GM18502 (cell line): Measurements from ENCODE around the gene TSPAN4.
A peak's percentile ranks its signal among the peaks of the same experiment; 100 is the strongest.

Experiments used
- ATAC-seq: cut with Tn5 transposase; IDR thresholded peaks from one replicate; pipeline ENCODE4 v1.9.1; 2021; ENCODE audit warnings: mild to moderate bottlenecking; ENCODE audit not compliant: unreplicated experiment, poor library complexity

Gene TSPAN4

DNA sequence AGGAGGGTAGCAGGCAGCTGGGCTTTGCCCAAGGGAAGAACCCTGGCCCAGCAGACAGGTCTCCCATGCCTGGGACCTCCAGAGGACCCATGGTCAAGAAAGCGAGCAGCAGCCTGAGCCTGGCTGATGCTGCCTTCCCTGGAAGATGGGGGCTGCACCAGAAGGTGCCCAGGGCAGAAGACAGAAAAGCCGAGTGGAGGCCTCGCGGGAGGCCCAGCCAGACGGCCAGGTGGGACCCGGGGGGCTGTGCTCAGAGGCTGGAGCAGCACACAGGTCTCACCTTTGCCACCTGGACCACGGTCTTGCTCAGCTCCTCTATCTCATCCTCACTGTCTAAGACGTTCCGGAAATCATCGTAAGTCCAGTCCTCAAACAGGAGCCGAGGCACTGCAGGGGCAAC is 57.1 kb downstream of the TSPAN4 start:
- no peak for ATAC-seq

DNA sequence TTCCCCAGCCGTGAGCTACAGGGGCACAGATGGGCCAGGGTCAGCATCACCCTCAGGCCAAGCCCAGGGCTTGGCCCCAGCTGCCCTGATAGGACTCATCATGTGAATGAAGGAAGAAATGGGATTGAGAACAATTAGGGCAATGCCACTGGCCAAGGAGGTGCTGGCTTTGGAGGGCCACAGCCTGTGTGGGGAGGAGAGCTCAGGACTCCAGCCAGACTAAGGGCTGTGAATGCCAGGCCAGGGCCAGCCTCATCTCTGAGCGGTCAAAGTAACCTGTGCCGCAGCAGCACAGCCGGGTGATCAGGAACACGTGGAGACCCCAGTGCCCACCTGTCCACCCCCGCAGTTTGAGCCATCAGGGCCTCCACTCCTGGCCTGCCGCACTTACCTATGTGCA is 57.9 kb downstream of the TSPAN4 start:
- no peak for ATAC-seq

DNA sequence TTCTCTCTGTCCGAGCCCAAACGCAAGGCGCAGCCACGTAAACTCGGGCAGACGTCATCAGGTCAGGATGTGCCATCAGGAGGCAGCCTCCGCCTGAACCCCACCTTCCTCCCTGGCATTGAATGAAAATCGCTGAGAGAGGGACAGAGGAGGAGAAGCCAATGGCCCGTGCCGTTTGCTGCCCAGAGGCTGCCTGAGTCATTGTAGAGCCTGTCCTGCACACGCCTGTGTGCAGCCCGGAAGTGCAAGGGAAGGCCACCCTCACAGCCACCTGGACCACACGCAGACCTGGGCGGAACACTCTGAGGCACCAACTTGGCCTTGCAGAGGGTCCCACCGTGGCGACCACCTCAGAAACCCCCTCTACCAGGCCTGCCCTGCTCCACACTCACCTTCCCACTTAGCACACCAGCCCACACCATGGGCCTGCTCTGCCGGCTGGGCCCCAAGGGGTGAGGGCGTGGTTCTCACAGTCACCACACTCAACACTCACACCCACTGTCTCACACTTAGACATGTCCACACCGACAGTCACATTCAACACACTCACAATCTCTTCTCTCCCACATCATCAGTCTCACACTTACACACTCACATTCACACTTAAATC is 58.9 kb downstream of the TSPAN4 start:
- ATAC-seq, result no peak

DNA sequence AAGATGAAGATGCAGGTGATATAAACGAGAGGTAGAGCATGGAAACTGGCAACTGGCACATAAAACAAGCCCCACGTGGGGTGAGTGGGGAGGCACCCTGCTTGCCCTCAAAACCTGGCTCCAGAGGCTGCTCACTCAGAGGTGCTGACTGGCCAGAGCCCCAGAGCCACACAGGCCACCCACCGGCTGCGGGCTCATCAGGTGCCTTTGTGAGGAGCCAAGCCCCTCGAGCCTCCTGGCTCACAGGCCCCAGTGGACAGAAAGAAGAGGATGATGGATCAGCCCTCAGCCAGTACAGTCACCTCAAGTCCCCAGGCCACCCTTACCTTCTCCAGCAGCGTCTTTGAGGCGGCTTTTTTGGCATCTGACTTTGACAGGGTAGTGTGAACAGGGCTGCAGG is 61.7 kb downstream of the TSPAN4 start:
- ATAC-seq, result no peak

DNA sequence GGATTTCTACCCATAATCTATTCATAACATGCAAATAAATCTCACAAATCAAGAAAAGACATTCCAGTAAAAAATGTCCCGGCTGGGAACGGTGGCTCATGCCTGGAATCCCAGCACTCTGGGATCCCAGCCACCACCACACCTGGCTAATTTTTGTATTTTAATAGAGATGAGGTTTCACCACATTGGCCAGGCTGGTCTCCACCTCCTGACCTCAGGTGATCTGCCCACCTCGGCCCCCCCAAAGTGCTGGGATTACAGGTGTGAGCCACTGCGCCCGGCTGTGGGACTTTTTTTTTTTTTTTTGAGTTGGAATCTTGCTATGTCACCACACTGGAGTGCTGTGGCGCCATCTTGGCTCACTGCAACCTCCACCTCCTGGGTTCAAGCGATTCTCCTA is 63.3 kb downstream of the TSPAN4 start:
- ATAC-seq, result no peak

DNA sequence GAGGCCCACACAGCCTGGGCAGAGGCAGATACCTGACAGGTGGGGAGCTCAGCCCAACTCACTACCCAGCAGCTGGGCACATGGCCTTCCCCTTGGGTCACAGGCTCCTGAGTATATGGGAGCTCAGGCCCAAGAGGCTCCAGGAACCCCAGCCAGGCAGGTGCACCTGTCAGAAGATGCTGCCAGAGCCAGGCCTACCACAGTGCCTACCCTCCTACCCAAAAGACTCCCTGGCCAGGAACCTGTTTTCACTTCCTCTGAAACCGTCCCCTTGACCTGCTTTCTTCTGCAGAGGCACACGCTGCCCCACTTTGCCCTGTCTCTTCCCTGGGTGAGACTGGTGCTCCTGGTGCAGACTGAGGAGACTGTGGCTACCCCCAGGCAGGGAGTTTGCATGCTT is 65.0 kb downstream of the TSPAN4 start:
- no peak for ATAC-seq

DNA sequence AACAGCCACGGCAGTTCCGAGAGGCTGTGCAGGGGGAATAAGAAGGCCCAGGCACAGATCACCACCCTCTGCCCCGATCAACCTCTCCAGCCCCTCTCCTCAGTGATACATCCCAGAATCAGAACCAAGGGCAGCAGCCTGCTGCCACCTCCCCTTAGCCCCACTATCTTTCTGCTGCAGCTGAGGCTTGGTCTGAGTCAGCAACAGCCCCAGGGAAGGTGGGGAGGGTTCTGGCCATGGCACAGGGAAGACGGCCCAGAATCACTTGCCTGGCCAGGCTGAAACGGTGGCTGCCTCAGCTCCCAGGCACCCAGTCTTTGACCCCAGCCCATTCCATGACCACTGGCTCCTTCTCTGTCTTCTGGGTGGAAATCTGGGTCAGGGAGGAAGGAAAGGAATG is 65.6 kb downstream of the TSPAN4 start:
- ATAC-seq, result no peak

DNA sequence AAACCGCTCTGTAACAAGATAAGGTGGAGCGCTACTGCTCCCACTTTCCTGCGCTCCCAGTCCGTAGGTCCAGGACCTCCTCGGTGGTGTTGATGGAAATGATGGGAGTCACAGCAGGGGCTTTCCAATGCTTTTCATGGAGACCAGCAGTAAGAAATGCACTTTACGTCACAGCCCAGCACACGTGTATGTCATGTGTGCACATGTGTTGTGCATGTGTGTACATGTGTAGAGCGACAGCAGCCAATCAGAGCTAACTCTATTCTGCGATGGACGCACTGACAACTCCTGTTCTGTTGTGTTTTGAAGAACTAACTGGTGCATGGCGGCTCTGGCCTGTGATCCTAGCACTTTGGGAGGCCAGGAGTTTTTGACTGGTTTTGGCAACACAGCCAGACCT is 66.8 kb downstream of the TSPAN4 start:
- ATAC-seq, result no peak

DNA sequence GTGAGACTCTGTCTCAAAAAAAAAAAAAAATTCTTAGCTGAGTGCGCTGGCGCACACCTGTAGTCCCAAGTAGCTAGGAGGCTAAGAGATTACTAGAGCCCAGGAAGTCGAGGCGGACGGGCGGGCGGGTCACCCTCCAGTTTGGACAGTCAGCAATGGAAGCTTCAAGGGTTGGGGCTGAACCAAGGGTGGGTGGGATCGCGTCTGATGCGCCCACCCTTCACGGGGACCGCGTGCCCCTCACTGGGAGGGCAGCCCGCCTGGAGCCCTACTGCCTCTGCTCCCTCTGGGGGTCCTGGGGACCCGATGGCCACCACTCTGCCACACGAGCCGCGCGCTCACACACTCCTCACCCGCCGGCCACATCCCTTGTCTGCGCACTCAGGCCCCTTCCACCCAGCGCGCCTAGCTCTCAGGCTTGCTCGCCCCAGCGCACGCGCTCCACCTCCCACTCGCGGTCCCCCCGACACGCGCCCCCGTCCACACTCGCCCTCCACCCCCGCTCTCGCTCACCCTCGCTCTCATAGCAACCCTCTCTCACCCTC is 67.5 kb downstream of the TSPAN4 start:
- ATAC-seq, result peak; percentile 11

DNA sequence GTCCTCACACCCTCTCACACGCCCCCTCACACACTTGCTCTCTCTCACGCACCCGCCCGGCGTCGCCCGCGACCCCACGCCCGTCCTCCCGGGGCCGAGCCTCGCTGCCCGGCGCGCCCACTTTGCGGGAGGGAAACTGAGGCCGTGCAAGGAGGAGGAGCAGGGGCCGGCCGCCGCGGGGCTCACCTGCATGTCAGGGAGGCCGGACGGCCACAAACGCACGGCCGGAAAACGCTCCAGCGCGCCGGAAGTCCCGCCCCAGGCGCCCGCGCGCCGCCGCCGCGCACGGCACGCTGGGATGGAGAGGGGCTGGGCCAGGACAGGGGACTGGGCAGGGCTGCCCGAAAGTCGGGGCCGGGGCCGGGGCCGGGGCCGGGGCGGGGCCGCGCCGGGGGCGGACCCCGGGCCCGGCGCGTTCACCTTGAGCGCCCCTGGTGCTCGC is 68.0 kb downstream of the TSPAN4 start, which contains the start of gene CHID1:
Gene CHID1 (minus strand): TSS at position 222 of the 442 bp plus-strand sequence. CDS start 5,994 bp downstream, outside the sequence.
- ATAC-seq, result peak; percentile 89

DNA sequence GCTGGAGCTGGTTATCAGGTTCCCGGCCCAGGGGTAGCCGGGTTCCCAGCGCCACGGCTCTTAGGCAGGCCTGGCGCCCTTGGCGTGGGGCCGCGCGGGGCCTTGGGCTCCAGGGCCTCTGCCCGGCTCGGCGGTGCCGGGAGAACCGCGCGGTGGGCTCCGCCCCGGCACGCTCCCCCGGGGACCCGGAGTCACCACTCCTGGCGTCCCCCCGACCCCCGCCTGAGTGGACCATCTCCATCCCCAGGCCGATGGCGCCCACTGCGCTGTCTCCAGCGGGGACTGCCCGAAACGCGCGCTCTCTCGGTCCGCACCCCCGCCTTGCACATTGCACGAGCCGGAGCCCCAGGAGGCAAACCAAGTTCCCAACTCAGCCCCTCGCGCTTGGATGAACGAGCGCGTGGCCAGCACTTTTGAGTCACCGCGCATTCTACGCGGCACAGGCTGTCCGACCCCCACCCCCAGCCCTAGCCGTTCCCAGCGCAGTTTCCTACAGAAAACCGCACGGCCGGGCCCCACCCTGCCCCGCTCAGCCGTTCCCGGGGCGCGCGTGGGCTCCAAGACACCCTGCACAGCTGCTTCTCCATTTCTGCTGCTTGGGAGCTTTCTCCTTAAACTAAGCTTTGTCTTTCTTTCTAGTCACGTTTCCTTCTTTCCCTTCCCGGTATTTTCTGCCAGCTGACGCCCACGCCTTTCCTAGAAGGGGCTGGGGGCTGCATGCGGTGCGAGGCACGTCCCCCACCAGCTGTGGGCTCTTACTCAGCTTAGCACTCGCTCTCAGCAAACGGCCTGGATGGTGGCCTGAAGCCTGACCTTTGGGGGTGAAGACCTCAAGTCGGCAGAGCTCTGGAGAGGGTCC is 68.6 kb downstream of the TSPAN4 start:
- ATAC-seq, result peak; percentile 39

DNA sequence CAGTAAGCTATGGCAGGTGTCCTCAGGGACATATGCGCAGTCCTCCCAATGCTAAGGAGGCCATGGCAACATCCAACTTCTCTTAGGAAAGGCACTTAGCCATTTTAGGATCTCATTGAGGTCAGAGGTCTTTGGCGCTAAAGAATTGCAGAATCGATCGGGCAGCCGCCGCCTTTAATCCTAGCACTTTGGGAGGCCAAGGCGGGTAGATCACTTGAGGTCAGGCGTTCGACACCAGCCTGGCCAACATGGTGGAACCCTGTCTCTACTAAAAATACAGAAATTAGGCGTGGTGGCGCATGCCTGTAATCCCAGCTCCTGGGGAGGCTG is 69.2 kb downstream of the TSPAN4 start:
- ATAC-seq, result no peak

DNA sequence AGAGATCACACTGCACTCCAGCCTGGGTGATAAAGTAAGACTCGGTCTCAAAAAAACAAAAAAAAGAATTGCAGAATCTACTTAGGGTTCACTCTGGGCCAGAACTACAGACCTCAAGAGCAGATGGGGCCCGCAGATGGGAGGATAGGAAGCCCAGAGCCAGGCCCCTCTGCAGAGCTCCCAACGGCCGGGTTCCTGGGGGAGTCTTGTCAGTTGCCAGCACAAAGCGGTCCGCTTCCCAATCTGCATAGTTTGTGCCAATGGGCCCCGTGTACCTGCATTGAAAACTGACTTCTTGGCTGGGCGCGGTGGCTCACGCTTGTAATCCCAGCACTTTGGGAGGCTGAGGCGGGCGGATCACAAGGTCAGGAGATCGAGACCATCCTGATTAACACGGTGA is 69.6 kb downstream of the TSPAN4 start:
- no peak for ATAC-seq

DNA sequence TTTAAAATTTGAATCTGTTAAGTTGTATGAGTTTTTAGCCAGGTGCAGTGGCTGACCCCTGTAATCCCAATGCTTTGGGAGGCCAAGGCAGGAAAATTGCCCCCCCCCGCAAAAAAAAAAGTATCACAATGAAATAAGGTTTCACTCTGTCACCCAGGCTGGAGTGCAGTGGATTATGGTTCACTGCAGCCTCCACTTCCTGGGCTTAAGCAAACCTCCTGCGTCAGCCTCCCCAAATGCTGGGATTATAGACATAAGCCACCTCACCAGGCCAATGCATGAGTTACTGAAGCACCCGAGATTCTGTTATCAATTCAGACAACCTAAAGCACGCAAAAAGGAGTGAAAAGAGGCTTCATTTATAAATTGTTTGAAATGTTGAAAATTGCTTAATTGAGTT is 70.4 kb downstream of the TSPAN4 start:
- no peak for ATAC-seq

DNA sequence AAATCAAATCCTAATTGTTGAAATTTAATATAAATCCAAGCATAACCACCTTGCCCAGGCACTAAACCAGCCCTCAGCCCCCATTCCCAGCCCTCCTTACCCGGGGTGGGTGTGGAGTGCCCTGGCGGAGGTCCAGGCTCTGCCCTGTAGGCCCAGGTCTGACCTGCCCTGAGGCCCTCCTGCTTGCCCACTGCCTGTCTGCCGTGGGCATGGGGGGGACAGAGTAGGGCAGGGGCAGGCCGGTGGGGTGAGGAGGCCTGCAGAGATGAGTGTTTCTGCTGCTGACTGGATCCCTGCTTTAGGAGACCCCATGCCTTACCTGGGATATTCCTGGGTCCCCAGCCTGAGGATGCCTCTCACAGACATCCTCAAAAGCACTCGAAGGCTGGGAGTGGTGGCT is 71.6 kb downstream of the TSPAN4 start:
- no peak for ATAC-seq

DNA sequence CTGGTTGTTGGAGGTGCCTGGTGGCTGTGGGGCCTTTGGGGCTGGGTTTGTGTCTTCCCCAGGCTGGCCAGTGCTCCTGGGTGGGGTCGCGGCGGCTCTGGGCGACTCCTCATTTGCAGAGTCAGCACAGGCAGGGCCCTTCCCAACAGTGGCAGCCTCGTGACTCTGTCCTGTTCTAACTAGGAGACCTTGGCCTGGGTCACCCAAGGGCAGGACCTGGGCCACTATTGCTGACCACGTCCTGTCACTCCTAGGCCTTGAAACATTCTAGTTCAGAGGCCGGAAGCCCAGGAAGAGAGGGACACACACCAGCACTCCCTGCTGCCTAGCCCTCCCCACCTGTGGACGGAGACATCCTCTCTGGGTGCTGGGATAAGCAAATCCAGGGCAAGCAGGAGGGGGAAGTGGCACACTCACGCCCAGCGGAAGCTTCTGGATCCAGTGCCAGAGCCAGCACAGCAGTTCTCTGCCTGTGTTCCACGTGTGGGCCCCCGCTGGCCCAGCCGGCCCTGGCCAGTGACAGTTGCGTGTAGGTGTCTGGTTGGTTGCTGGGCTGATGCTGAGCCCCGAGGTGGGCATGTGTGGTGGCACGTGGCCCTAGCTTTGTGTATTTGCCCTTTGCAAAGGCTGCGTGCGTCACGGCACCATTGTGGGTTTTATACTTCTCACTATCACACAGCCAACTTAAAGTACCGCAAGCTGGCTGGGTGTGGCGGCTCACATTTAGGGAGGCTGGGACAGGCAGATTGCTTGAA is 72.3 kb downstream of the TSPAN4 start:
- no peak for ATAC-seq
